Stimulated activated CD4-positive, alpha-beta T cell treated with anti-CD3 and anti-CD28 coated beads, TNF-alpha, amount 100 ng/mL, for 1 hour (primary cell): ENCODE results near the gene BTBD7.
A peak's percentile ranks its signal among the peaks of the same experiment; 100 is the strongest.
"Not testable (repeated sequence)": the region's sequence is repeated elsewhere in the genome, so short reads cannot be mapped to it uniquely, and the experiment has no call there.

Experiments used
- DNase-seq, 3 donors: peaks; one replicate each; pipeline ENCODE4 v3.0.0-alpha.2; 2020; ENCODE audit warnings: low read depth in 3 of 3, low spot score in 1 of 3

The BTBD7 gene

GRCh38 chr14:93332853-93333630, at the start of gene BTBD7:
Gene BTBD7, minus strand, starts transcription at chr14:93333036. Its CDS starts 36,985 bp downstream, at chr14:93296051.
- DNase-seq: peak; percentile 80 to 91 (median 83)

GRCh38 chr14:93381644-93382043, 48.8 kb upstream of the BTBD7 start:
- DNase-seq: no peak

GRCh38 chr14:93379831-93380230, 47.0 kb upstream of the BTBD7 start:
- DNase-seq: no peak

- DNase-seq: no peak
Observed at GRCh38 chr14:93375673-93376156, 42.9 kb upstream of the BTBD7 start.

GRCh38 chr14:93369713-93370266, 37.0 kb upstream of the BTBD7 start:
- DNase-seq: no peak

GRCh38 chr14:93368996-93369712, 36.3 kb upstream of the BTBD7 start:
- no peak for DNase-seq

GRCh38 chr14:93354873-93355272, 22.0 kb upstream of the BTBD7 start:
- DNase-seq: not testable (repeated sequence)

- no peak for DNase-seq
Observed at GRCh38 chr14:93348292-93348691, 15.5 kb upstream of the BTBD7 start.

GRCh38 chr14:93347850-93348249, 15.0 kb upstream of the BTBD7 start:
- no peak for DNase-seq

GRCh38 chr14:93346926-93347721, 14.3 kb upstream of the BTBD7 start, which contains the start of gene COX8C:
Gene COX8C, plus strand, starts transcription at chr14:93347182. Its CDS starts 87 bp downstream, at chr14:93347269.
- no peak for DNase-seq

- DNase-seq: no peak
Observed at GRCh38 chr14:93343797-93344196, 11.0 kb upstream of the BTBD7 start.

- DNase-seq: no peak
Observed at GRCh38 chr14:93343266-93343665, 10.4 kb upstream of the BTBD7 start.

GRCh38 chr14:93337884-93338283, 5.0 kb upstream of the BTBD7 start:
- no peak for DNase-seq

- DNase-seq: no peak
Observed at GRCh38 chr14:93337143-93337753, 4.4 kb upstream of the BTBD7 start.

- no peak for DNase-seq
Observed at GRCh38 chr14:93333631-93334103, 831 bp upstream of the BTBD7 start.

- peak in 1 of 3 donors; percentile 7 for DNase-seq
Observed at GRCh38 chr14:93332397-93332852, 411 bp downstream of the BTBD7 start.

- DNase-seq: no peak
Observed at GRCh38 chr14:93331728-93332396, 974 bp downstream of the BTBD7 start.

- DNase-seq: no peak
Observed at GRCh38 chr14:93331002-93331727, 1.7 kb downstream of the BTBD7 start.

- no peak for DNase-seq
Observed at GRCh38 chr14:93330609-93331000, 2.2 kb downstream of the BTBD7 start.
